NK-92 (cell line): ENCODE results near the gene DHRS9.
"Not testable (repeated sequence)": the region's sequence is repeated elsewhere in the genome, so short reads cannot be mapped to it uniquely, and the experiment has no call there.

Source experiments
- DNase-seq: peaks from one replicate; lab custom pipeline; 2025; ENCODE audit not compliant: unreplicated experiment; lab: John Stamatoyannopoulos, UW

The DHRS9 gene

DNA sequence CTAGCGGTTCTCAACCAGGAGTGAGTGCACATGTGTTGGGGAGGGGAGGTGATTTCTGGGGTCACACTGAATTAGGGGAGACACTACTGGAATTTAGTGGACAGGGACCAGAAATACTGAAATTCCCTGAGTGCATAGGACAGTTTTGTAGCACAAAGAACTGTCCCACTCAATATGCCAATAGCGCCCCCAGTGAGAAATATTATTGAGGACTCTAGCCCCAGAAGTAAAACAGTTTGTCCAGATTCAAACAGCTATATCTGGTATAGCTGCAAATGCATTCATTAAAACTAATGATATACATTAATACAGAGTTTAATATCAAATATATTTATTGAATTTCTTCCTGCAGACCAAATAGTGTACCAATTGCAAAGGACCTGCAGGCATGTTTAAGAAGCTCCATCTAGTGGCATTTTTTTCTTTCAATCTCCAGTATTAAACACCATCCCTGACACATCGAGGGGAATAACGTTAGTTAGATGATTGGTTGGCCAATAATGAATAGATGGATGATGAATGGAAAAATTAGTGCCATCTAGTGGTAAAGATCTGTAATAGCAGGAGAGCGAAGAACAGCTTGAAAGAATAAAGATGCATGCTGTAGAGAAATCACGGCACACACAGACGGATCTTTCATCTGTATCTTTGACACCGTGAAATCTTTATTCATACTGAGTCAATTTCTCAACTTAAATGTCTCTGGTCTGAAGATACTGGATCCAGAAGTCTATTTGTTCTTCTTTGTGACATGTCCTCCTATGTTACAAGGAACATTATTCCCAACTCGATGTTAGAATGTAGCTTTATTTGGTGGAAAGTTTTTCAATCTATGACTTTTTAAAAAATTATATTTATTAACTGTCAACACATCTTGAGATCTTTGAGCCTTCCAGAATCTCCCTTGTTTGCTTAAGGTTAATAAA lies 62.5 kb downstream of the DHRS9 start:
- no peak for DNase-seq

DNA sequence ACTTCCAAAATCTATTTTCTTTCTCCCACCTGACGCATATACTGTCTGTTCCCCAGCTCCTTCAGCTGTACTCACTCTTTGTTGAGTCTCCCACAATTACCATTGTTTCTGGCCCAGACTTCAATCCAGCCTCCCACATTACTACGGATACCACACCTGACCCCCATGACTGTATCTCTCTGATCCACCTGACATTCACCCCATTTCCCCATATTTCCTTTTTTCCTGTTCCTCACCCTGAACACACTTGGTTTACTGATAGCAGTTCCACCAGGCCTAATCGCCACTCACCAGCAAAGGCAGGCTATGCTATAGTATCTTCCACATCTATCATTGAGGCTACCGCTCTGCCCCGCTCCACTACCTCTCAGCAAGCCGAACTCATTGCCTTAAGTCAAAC lies 64.9 kb downstream of the DHRS9 start:
- not testable (repeated sequence) for DNase-seq

DNA sequence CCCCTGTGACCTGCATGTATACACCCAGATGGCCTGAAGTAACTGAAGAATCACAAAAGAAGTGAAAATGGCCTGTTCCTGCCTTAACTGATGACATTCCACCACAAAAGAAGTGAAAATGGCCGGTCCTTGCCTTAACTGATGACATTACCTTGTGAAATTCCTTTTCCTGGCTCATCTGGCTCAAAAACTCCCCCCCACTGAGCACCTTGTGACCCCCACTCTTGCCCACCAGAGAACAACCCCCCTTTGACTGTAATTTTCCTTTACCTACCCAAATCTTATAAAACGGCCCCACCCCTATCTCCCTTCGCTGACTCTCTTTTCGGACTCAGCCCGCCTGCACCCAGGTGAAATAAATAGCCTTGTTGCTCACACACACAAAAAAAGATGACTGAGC lies 67.1 kb downstream of the DHRS9 start:
- DNase-seq: not testable (repeated sequence)

DNA sequence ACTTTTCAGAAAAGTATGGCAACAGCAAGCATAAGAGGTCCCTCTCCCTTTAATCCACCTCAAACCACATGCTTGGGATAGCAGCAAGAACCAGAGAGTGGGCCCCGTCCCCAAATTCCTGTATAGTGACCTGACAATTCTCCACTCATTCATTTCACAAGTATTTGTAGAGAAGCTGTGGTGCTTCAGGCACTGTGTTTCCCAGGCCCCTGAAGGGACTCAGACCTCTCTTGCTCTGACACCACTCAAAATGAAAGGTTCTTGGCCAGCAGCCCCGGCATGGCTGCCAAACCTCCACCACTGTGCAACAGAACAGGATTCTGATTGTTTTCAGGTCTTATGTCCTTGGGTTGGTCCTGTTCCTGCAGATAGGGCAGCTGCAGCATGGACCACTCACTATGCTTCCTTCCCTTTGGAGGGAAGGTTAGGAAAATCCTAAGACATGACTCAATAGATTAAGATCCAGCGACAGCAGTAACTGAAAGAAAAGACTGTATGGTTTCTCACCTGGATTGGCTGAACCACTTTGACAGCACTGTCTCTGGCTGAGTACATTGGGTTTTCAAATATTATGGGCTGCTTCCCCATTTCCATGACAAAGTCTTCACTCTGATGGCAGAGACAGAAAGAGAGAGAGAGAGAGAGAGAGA lies 67.6 kb downstream of the DHRS9 start:
- DNase-seq: no peak

DNA sequence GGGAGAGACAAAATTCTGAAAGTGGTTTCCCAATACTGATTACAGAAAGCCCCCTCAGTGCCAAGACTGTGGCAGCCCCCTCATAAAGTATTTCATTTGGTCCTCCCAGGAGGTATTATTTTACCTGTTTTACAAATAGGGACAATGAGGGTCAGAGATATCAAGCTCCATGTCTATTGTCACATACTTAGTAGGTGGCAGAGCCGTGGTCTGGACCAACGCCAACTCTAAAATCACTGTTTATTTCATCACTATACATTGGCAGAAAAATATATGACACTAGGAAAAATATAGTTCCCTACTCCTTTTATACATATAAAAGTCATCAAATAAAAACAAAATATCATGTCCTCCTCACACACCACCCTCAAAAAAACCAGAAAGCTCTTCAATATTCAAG lies 68.6 kb downstream of the DHRS9 start:
- no peak for DNase-seq

DNA sequence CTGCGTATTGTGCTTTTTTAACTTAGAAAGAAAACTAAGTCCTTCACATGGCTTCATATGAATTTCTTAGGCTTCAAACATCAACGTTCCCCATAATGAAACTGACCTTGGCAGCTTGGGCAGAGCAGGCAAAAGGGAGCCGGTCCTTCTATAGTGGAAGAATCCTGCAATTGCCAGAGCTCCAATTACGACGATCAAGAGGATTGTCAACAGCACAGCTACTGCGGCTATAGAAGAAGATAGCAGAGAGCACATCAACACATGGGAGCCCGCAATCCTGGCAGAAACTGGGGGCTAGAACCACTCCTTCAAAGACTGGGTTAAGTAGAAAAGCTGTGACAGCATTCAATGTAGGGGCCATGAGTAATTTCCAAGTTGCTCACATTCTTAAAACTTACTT lies 69.8 kb downstream of the DHRS9 start:
- DNase-seq: no peak

DNA sequence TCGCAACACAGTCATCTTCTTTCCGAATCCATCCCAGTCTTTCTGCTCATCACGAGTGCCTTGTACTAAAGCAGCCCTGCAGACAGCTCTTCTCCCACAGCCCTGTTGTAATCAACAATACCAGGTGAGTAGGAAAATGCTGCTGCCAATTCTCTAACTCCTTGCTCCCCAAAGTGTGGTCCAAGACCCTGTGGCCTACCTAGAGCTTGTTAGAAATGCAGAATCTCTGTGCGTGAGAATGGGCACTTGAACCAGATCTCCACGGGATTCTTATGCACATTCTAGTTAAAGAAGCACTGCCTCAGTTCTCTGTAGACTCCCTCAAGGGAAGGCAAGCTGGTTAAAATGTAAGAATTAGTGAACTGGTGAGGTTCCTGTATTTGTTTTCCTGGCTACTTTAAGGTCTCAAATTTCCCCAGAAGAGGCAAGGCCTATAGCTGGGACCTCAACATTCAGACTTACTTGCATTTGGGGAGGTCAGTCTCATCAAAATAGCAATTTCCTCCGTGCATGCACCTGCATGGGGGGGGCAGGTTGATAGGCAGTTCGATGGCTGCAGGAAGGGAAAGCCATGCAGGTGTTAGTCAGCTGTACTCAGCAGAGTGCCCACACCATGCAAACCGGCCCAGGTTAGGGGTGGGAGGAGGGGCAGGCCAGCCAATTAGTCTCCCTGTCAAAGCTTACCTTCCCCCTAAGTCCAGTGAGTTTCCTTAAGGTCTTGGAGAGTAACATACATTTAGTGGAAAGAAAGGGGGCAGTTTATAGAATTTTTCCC lies 70.8 kb downstream of the DHRS9 start:
- no peak for DNase-seq

DNA sequence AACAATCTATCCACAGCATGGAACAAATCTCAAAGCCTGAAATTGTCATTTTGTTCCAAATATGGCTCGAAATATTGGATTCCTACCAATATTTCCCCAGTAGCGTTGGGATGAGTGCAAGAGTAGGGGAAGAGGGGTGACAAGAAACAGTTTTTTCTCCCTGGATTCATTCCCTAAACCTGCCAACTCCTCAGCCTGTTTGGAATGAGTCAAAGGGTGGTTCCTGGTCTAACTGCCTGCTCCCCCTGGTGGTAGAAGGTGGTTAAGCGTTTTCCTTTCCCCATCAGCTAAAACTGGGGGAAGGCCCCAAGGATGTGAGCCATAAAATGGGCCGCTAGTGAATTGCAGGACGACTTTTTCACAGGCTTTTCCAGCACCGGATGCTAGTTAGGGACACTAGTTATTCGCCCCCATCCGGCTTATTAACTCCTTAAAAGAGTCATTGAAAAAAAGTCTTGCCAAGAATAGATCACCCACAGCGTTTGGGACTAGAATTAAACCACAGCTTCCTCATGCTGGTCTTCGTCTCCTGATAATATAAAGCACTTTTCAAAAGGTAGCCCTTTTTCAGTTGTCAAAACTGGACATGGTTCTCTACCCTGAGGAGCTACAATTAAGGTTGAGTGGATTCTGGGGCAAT lies 72.5 kb downstream of the DHRS9 start:
- no peak for DNase-seq

DNA sequence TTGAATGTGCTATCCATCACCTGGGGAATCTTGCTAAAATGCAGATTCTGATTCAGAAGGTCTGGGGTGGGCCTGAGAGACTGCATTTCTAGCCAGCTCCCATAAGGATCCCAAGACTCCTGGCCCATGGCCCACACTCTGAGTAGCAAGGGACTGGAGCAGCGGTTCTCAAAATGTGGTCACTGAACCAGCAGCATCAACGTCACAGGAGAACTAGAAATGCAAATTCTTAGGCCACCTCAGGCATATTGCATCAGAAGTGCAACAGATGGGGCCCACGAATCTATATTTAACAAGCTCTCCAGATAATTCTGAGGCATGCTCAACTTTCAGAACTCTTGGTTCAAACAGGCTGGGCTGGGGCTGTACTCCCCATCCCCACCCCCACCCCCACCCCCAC lies 74.6 kb downstream of the DHRS9 start:
- DNase-seq: no peak
